GM23338 (cell line): ENCODE data around the gene RHOG. TPM values are rescaled to one million over a fixed set of nuclear protein-coding genes. Genes with fewer than 3 reads are reported as not detected.

Experiments
- ATAC-seq: fragments of 200-7000 bp; cut with Tn5 transposase; 3 replicates; pipeline ENCODE4 v1.9.1; 2020
- DNase-seq: peaks from one replicate; pipeline ENCODE4 v3.0.0-alpha.2; 2015; ENCODE audit warnings: low spot score
- H2AFZ ChIP-seq: fragments of 200-600 bp; sonication (generic); 2 replicates; pipeline ENCODE4 v1.8.0; 2016; ENCODE audit warnings: antibody characterized with exemption, mild to moderate bottlenecking, moderate library complexity
- H3F3A ChIP-seq: fragments of 200-600 bp; sonication (generic); replicated peaks from 2 replicates; pipeline ENCODE4 v1.8.0; 2017; ENCODE audit warnings: antibody characterized with exemption, mixed run types, low read depth
- H3K27ac ChIP-seq: fragments of 200-600 bp; sonication (generic); 2 replicates; pipeline ENCODE4 v1.6.1; 2016; ENCODE audit warnings: low read depth
- H3K27me3 ChIP-seq: fragments of 200-600 bp; sonication (generic); 2 replicates; pipeline ENCODE4 v1.8.0; 2016; ENCODE audit warnings: mild to moderate bottlenecking, mixed run types, moderate library complexity; ENCODE audit not compliant: insufficient read depth
- H3K36me3 ChIP-seq: fragments of 200-600 bp; sonication (generic); 2 replicates; pipeline ENCODE4 v1.8.0; 2016; ENCODE audit warnings: mild to moderate bottlenecking; ENCODE audit not compliant: insufficient read depth
- H3K4me1 ChIP-seq: fragments of 200-600 bp; sonication (generic); 2 replicates; pipeline ENCODE4 v1.8.0; 2016; ENCODE audit warnings: mild to moderate bottlenecking, moderate library complexity; ENCODE audit not compliant: insufficient read depth
- H3K4me2 ChIP-seq: fragments of 200-600 bp; sonication (generic); 2 replicates; pipeline ENCODE4 v1.7.1; 2017; ENCODE audit warnings: mixed run types
- H3K4me3 ChIP-seq: fragments of 200-600 bp; sonication (generic); 2 replicates; pipeline ENCODE4 v1.6.1; 2016; ENCODE audit warnings: mixed run types
- H3K79me2 ChIP-seq: fragments of 200-600 bp; sonication (generic); replicated peaks from 2 replicates; pipeline ENCODE4 v1.8.0; 2017; ENCODE audit warnings: mild to moderate bottlenecking; ENCODE audit not compliant: insufficient read depth
- H3K9me2 ChIP-seq: fragments of 200-600 bp; sonication (generic); 2 replicates; pipeline ENCODE4 v1.8.0; 2017; ENCODE audit not compliant: insufficient read depth
- H4K20me1 ChIP-seq: fragments of 200-600 bp; sonication (generic); replicated peaks from 2 replicates; pipeline ENCODE4 v1.8.0; 2017; ENCODE audit warnings: mild to moderate bottlenecking; ENCODE audit not compliant: insufficient read depth
- H3K27ac Mint-ChIP-seq: 2 replicates; pipeline ENCODE4 v1.8.0; 2020; ENCODE audit warnings: inconsistent platforms, mild to moderate bottlenecking, moderate library complexity, mixed read lengths
- H3K27me3 Mint-ChIP-seq: 3 replicates; pipeline ENCODE4 v1.8.0; 2022; ENCODE audit warnings: low read depth, mild to moderate bottlenecking, moderate library complexity, mixed read lengths, inconsistent platforms; ENCODE audit not compliant: insufficient read depth, poor library complexity
- H3K36me3 Mint-ChIP-seq: 3 replicates; pipeline ENCODE4 v1.8.0; 2021; ENCODE audit warnings: low read depth, mild to moderate bottlenecking, inconsistent platforms, moderate library complexity, mixed read lengths
- H3K4me1 Mint-ChIP-seq: 3 replicates; pipeline ENCODE4 v1.8.0; 2020; ENCODE audit warnings: mild to moderate bottlenecking, inconsistent platforms, mixed read lengths
- H3K4me3 Mint-ChIP-seq: 3 replicates; pipeline ENCODE4 v1.8.0; 2021; ENCODE audit warnings: moderate library complexity, mild to moderate bottlenecking, inconsistent platforms, mixed read lengths
- H3K9me3 Mint-ChIP-seq: 3 replicates; pipeline ENCODE4 v1.8.0; 2020; ENCODE audit warnings: moderate library complexity, mild to moderate bottlenecking, inconsistent platforms, mixed read lengths
- CREB1 ChIP-seq: fragments of 250-450 bp; sonication (Bioruptor Pico); IDR thresholded peaks from 2 replicates; pipeline ENCODE4 v1.5.0; 2020; ENCODE audit warnings: low read depth, mild to moderate bottlenecking, moderate library complexity
- EZH2 ChIP-seq: fragments of 200-600 bp; sonication (generic); IDR thresholded peaks from one replicate; pipeline ENCODE4 v1.8.0; 2017; ENCODE audit warnings: antibody characterized with exemption, mild to moderate bottlenecking, low read depth; ENCODE audit not compliant: unreplicated experiment
- EZH2phosphoT487 ChIP-seq: fragments of 200-600 bp; sonication (generic); IDR thresholded peaks from one replicate; pipeline ENCODE4 v1.8.1; 2018; ENCODE audit warnings: antibody characterized with exemption; ENCODE audit not compliant: unreplicated experiment
- NANOG ChIP-seq: IDR thresholded peaks from 2 replicates; pipeline ENCODE4 v1.6.1; 2016; ENCODE audit warnings: antibody characterized with exemption, borderline replicate concordance
- ZNF114 ChIP-seq: fragments of 250-450 bp; sonication (Bioruptor Pico); IDR thresholded peaks from 2 replicates; pipeline ENCODE4 v1.5.0; 2020; ENCODE audit warnings: mild to moderate bottlenecking, moderate library complexity
- ZNF331 ChIP-seq: fragments of 250-450 bp; sonication (Bioruptor Pico); IDR thresholded peaks from 2 replicates; pipeline ENCODE4 v1.5.0; 2020; ENCODE audit warnings: low read depth, mild to moderate bottlenecking, moderate library complexity
- polyA plus RNA-seq: library from polyadenylated mRNA; unstranded; fragments of >200 nt; fragmentation: Nextera tagmentation; extraction: Ambion mirVana; gene quantifications from 2 replicates; pipeline ENCODE4 v1.2.1, GENCODE V29; 2016
- total RNA-seq: library from RNA; depleted of rRNA; stranded (reverse); fragments of >200 nt; shearing (Covaris generic); gene quantifications from 2 replicates; pipeline ENCODE4 v1.2.3, GENCODE V29; 2014
- TF ChIP-seq, protein P1 (sequence below): IDR thresholded peaks from 2 replicates; pipeline ENCODE4 v1.6.1; 2016; ENCODE audit warnings: antibody characterized with exemption
- TF ChIP-seq, protein P2 (sequence below): IDR thresholded peaks from one replicate; pipeline ENCODE4 v1.6.1; 2018; ENCODE audit warnings: antibody characterized with exemption; ENCODE audit not compliant: unreplicated experiment

The RHOG gene
- total and polyA plus RNA-seq, 2 experiments from 2014 or later = 26.3 to 38.6 TPM

DNA sequence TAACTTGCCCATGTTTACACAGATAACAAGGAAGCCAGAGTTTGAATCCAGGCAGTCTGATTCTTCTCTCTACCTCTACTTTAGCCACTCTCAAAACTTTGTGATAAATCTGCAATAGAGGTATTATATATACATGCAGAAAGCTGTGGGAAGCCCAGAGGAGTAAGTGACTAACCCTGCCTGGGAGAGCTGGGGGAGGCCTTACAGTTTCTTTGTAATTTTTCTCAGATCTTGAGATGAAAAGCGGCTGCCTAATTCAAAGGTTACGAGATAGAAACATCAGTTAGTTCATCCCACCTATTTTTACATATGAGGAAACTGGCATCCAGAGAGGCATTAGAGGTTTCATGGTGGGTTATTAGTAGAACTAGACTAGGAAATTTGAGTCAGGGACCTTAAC, 19.6 kb upstream of the RHOG start (continued):
- TF ChIP-seq CREB1 (no peak), NANOG (no peak)

DNA sequence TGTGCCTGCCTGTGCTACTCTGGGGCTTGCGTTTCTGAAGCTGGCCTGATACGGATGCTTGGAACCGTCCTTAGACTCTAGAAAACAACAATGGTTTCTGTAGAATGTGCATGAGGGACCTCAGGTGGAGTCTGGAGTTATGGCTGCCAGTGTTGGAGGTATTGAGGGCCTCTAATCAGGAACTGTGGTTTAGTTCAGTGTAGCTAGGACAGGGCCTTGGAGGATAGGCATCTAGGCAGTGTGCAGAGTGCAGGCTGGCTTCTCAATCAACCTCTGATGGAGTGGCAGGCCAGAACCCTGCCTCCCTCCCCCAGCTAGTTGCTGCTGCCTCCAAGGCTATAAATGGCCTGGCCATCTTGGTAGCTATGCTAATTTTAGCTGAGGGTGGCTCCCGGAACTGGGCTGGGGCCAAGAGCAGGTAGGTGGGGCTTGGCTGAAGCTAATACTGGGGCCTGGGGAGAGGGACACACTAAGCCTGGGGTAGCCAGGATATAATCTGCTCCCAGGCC, 18.7 kb upstream of the RHOG start:
- ATAC-seq = no peak
- no peaks in the 10 kb centered on the region for H3K36me3 ChIP-seq
- H3K27ac Mint-ChIP-seq = no peak overlapping the region
- peak; percentile 42 for DNase-seq
- no peaks in the 10 kb centered on the region for H3K36me3 Mint-ChIP-seq
- peaks cover 39% of the 10 kb centered on the region for H3K4me1 ChIP-seq
- TF ChIP-seq NANOG (no peak), ZNF114 (CRISPR knock-in tag) (no peak)
- H3K27me3 Mint-ChIP-seq = peaks cover 16% of the 10 kb centered on the region
- H3K27me3 ChIP-seq = peaks cover 19% of the 10 kb centered on the region
- no peak overlapping the region for H3K27ac ChIP-seq
- H4K20me1 ChIP-seq = peaks cover 12% of the 10 kb centered on the region
- H3K4me1 Mint-ChIP-seq = peaks cover 50% of the 10 kb centered on the region
- H3F3A ChIP-seq = no peaks in the 10 kb centered on the region
- H3K9me2 ChIP-seq = no peaks in the 10 kb centered on the region
- 0 out of 2 replicates have a peak, but pooled peaks cover 4% of the 10 kb centered on the region for H3K79me2 ChIP-seq
- H3K4me3 ChIP-seq = no peak overlapping the region
- H3K4me3 Mint-ChIP-seq = no peak overlapping the region
- H3K9me3 Mint-ChIP-seq = no peaks in the 10 kb centered on the region
- H2AFZ ChIP-seq = no peak overlapping the region
- peak overlapping the region; percentile 48; the same call in 1 of the 2 replicates for H3K4me2 ChIP-seq

DNA sequence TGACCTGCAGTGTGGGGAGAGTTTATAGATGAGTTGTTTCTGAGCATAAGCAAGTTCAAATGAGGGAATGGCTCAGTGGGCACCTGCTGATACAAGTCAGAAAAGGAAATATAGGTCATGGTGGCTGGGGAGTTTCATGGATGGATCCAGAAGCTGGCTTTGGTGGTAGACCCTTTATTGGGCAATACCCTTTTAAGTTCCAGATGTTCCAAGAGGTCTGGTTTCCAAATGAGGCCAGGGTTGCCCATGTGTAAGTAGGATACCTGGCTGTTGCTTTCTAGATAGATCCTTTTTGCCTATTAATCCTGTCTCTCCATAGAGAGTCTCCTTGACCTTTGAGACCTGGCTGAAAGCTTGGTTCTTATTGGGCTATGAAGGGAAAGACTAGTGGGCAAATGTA, 16.9 kb upstream of the RHOG start:
- H3K27ac Mint-ChIP-seq = no peak overlapping the region
- ATAC-seq (no peak), DNase-seq (no peak)
- no peaks in the 10 kb centered on the region for H3K9me3 Mint-ChIP-seq
- H3K27me3 ChIP-seq = peaks cover 19% of the 10 kb centered on the region
- H3K79me2 ChIP-seq = 0 out of 2 replicates have a peak, but pooled peaks cover 4% of the 10 kb centered on the region
- H3F3A ChIP-seq = peaks cover 5% of the 10 kb centered on the region; the same call in 1 of the 2 replicates
- peaks cover 48% of the 10 kb centered on the region for H3K4me1 ChIP-seq
- peaks cover 16% of the 10 kb centered on the region for H3K27me3 Mint-ChIP-seq
- no peaks in the 10 kb centered on the region for H3K9me2 ChIP-seq
- H3K36me3 ChIP-seq = no peaks in the 10 kb centered on the region
- H3K4me2 ChIP-seq = no peak overlapping the region
- H3K4me1 Mint-ChIP-seq = peaks cover 59% of the 10 kb centered on the region
- no peak overlapping the region for H2AFZ ChIP-seq
- peaks cover 12% of the 10 kb centered on the region for H4K20me1 ChIP-seq
- no peak for TF ChIP-seq EZH2
- TF ChIP-seq EZH2phosphoT487 = no peak
- no peak for TF ChIP-seq NANOG
- TF ChIP-seq, protein P1, sequence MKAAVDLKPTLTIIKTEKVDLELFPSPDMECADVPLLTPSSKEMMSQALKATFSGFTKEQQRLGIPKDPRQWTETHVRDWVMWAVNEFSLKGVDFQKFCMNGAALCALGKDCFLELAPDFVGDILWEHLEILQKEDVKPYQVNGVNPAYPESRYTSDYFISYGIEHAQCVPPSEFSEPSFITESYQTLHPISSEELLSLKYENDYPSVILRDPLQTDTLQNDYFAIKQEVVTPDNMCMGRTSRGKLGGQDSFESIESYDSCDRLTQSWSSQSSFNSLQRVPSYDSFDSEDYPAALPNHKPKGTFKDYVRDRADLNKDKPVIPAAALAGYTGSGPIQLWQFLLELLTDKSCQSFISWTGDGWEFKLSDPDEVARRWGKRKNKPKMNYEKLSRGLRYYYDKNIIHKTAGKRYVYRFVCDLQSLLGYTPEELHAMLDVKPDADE = no peak
- no peak for TF ChIP-seq ZNF114 (CRISPR knock-in tag)
- TF ChIP-seq ZNF331 (CRISPR knock-in tag) = no peak
- TF ChIP-seq, protein P2, sequence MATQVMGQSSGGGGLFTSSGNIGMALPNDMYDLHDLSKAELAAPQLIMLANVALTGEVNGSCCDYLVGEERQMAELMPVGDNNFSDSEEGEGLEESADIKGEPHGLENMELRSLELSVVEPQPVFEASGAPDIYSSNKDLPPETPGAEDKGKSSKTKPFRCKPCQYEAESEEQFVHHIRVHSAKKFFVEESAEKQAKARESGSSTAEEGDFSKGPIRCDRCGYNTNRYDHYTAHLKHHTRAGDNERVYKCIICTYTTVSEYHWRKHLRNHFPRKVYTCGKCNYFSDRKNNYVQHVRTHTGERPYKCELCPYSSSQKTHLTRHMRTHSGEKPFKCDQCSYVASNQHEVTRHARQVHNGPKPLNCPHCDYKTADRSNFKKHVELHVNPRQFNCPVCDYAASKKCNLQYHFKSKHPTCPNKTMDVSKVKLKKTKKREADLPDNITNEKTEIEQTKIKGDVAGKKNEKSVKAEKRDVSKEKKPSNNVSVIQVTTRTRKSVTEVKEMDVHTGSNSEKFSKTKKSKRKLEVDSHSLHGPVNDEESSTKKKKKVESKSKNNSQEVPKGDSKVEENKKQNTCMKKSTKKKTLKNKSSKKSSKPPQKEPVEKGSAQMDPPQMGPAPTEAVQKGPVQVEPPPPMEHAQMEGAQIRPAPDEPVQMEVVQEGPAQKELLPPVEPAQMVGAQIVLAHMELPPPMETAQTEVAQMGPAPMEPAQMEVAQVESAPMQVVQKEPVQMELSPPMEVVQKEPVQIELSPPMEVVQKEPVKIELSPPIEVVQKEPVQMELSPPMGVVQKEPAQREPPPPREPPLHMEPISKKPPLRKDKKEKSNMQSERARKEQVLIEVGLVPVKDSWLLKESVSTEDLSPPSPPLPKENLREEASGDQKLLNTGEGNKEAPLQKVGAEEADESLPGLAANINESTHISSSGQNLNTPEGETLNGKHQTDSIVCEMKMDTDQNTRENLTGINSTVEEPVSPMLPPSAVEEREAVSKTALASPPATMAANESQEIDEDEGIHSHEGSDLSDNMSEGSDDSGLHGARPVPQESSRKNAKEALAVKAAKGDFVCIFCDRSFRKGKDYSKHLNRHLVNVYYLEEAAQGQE = no peak
- no peaks in the 10 kb centered on the region; the same call in 2 of the 3 replicates for H3K36me3 Mint-ChIP-seq
- H3K4me3 ChIP-seq = no peak overlapping the region
- no peak overlapping the region for H3K4me3 Mint-ChIP-seq
- no peak overlapping the region for H3K27ac ChIP-seq
